GM21723 (cell line): ENCODE data around the gene CACNA2D3.

ENCODE experiments used
- ATAC-seq: cut with Tn5 transposase; IDR thresholded peaks from one replicate; pipeline ENCODE4 v1.9.1; 2021; ENCODE audit warnings: mild to moderate bottlenecking, moderate library complexity; ENCODE audit not compliant: unreplicated experiment

CACNA2D3 gene

GRCh38 chr3:54213907-54214306 lies 91.6 kb downstream of the CACNA2D3 start:
- no peak for ATAC-seq

GRCh38 chr3:54214845-54215244 lies 92.5 kb downstream of the CACNA2D3 start:
- ATAC-seq, result no peak

DNA sequence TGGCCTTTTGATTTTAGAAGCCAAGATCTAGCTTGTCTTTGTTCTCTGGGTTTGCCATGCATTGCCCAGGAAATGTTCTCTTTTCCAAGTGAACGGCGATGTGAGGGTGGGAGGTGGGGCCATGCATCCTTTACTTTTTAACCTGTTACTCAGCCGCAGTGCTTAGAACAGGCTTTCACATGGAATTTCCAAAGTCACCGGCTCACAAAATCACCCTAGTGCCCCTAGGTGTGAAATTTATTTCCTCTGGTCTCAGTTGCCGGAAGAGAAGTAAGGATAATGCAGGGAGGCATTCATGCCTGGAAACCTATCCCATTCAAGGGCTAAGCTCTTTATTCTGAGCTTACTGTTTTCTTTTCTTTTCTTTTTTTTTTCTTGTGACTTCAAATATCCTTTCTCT lies 93.2 kb downstream of the CACNA2D3 start:
- no peak for ATAC-seq

GRCh38 chr3:54217828-54218227 lies 95.5 kb downstream of the CACNA2D3 start:
- no peak for ATAC-seq

DNA sequence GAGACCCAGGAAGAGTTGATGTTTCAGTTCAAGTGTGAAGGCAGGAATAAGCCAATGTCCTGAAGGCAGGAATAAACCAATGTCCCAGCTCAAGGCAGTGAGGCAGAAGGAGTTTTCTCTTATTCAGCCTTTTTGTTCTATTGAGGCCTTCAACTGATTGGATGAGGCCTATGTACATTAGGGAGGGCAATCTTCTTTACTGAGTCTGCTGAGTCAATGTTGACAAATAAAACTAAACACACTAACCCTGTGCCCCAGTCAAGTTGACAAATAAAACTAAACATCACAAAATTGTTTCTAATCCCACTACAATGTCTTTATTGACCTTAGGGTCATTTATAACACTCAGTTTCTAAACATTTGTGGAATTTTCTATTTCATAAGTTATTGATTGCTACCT lies 100.0 kb downstream of the CACNA2D3 start:
- no peak for ATAC-seq

DNA sequence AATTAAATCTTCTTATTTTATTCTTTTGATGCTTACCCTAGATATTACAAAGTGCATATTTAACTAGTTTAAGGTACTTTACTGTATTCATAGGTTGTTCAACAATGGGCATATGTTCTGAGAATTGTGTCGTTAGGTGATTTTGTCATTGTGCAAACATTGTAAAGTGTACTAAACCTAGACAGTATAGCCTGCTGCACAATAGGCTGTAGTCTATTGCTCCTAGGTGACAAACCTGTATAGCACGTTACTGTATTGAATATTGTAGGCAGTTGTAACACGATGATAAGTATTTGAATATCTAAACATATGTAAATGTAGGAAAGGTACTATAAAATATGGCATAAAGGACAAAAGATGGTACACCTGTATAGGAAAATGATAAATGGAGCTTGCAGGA lies 100.7 kb downstream of the CACNA2D3 start:
- ATAC-seq, result no peak

- no peak for ATAC-seq
These were observed 103.6 kb downstream of the CACNA2D3 start for GRCh38 chr3:54225841-54226528.

DNA sequence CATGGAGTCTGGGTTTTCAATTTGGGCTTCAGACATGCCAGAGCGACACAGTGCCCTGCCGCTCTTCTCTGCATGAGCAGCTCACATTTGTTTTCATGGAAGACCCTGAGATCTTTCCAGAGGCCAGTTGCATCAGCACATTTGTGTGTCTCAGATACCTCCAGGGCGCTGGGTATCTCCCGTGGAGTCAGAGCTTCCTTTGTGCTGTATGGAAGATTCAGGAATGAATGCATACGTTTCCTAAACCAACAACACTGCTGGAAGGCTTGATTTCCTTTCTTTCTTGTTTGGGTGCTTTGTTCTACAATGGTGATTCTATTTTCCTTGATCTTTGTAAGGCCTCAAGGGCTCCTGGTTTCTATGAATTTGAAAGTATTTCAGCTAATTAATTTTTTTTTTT lies 106.5 kb downstream of the CACNA2D3 start:
- ATAC-seq, result no peak

- no peak for ATAC-seq
These were observed 110.3 kb downstream of the CACNA2D3 start for GRCh38 chr3:54232618-54233017.

DNA sequence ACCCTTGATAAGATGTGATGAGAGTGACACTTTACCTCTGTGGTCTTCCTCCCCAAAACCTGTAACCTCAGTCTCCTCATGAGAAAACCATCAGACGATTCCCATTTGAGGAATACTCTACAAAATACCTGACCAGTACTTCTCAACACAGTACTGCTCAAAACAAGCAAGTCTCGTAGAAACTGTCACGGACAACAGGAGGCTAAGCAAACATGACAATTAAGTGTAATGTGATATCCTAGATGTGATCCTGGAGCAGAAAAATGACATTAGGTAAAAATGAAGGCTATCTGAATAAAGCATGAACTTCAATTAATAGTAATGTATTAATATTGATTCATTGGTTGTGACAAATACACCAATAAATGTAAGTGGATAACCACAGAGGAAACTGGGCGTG lies 113.6 kb downstream of the CACNA2D3 start:
- ATAC-seq, result no peak

DNA sequence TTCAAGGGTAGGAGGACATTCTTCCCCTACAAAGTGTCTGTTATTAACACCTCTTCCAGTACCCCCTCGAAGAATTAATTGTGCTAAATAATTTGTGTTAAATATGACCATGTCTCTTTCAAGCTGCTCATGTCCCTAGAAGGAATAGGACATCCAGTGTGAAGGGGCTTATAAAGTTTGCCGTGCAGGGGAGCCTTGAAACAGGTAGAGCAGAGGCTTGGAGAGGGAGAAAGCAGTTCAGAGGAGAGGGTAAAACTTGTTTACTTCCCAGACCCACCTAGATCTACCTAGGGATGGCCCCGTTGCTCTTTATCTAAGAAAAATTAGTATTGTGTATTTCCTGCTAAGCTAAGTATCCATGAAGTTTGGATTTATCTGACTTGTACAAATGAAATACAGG lies 114.8 kb downstream of the CACNA2D3 start:
- no peak for ATAC-seq

DNA sequence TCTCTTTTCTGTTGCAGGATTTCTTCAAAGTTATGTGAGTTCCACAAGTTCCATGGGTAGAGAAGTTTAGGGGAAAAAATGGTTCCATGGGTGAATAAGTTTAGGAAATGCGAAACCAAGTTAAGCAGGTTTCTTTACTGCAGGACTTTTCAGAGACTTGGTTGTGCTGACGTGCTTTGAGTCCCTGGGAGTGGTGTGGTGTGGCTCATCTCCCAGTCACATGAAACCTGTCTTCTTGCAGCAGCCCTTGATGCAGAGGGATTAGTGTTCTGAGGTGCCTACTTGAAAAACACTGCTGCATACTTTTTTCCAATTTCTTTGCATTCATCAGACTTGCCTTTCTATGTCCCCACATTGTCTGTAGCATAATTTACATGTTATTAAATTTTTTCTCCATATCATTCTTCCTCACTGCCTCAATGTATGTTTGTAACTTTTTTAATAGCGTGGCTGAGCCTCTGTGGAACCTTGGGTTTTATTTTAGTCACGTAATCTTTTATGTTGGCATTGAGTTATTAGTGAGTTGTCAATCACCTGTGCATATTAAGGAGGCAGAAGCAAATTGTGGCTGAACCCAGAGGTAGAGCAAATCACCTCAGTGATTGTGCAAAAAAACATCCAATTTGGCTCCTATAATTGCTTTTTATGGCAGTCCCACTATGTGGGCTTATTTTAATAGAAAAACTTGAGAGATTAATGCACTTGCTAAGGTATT lies 115.6 kb downstream of the CACNA2D3 start:
- ATAC-seq, result no peak

- no peak for ATAC-seq
These were observed 118.0 kb downstream of the CACNA2D3 start for GRCh38 chr3:54240309-54240708.

GRCh38 chr3:54243056-54243931 lies 120.9 kb downstream of the CACNA2D3 start:
- no peak for ATAC-seq

DNA sequence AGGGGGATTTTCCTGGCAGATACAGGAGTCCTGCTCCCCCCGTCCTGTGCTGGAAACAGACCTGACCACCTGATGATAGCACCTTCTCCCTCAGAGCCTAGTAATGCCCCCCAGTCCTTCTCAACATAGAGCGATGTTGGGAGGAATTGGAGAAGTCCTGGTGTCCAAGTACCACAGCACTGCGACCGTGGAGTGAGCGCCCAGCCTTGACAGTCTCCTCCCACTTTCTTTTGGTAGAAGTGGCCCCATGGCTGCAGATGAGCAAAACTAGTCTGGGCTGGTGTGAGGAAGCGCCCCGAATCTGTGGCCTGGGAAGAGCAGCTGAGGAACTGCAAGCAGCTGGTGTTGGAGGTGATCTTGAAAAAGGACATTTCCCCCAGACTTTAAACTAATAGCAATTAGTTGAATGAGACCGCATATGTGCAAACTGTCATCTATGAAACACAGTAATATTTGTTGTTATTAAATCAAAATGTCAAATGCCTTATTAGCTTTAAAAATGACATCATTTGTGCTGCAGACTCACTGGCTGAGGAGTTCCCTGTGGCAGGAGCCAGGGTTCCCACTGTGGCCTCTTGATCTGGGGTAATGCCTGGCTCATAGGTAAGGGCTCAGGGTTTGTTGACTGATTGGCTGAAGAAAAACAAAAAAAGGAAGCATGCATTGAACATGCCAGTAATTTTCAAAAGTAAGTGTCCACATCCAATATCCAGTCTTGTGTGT lies 121.8 kb downstream of the CACNA2D3 start:
- no peak for ATAC-seq

- no peak for ATAC-seq
These were observed 129.4 kb downstream of the CACNA2D3 start for GRCh38 chr3:54251705-54252104.

DNA sequence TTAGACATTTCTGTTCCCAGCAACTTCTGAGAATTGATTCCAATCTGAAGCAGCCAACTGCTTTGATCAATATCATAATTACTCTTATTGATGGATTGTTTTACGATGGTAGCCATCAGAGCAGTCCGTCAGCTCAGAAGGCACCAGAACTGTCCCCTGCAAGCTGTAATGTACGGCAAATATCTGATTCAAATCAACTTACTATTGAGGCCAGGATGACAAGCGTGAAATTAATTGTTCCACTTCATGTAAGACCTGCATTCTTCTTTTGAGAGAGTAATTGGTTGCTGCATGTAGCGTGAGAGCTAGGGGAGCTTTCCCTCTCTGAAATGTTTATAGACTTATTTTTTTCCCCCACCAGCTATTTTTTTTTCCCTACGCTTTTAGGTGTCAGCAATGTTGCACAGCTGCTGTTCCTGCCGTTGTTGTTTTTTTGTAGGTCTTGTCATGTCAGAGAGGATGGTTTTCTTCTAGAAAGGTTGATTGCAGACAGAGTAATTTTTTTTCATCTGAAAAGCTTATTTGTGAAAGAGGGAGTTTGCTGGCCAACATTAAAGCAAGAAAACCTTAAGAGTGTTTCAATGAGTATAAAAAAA lies 134.9 kb downstream of the CACNA2D3 start:
- ATAC-seq, result no peak

- no peak for ATAC-seq
These were observed 137.3 kb downstream of the CACNA2D3 start for GRCh38 chr3:54259636-54260035.

DNA sequence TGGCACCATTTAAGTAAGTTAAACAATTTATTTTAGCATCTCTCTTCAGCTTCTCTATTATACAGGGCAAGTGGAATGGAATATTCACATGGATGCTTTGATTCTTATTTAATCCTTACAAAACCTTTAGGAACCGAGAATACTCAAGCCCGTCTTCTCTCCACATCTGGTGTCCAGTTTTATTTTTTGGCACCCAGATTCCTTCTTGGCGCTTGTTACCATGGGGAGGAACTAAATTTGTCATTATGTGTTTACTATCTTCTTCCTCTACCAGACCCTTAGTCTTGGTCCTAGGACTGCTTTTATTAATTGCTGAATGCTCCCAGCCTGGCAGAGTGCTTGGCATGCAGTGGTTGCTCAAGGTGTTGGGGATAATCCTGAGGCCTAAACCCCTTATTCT lies 138.8 kb downstream of the CACNA2D3 start:
- ATAC-seq, result no peak

DNA sequence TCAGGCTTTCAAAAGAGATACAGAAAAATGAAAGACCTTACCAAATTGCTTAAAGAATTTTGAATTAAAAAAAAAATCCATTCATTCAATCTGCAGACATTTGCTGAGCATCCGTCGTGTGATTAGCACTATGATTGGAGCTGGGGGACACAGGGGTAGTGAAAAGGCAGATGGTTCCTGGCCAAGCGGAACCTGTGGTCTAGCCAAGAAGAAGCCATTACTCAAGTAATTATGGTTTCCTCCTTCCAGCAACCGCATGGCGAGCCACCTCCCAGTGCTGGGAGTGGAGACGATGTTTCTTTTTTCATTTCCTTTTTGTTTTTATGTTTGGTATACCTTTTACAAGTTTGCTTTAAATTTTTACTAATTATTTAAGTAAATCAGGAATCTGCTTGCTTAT lies 140.2 kb downstream of the CACNA2D3 start:
- ATAC-seq, result no peak

DNA sequence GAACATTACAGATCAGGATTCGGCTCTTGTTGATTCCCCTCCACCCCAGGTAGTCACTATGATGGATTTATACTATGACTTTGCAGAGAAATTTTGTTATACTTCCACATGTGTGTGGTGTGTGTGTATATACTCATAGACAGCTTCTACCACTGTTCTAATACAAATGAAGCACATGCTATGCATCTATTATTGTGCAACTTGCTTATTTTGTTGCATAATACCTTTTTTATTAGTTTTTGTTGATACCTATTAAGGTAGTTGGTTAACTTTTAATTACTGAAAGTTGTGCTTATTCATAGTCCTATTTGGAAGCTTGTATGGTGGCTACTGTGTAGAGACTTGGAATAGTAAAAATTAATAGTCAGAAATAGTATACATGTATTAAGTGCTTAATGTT lies 140.6 kb downstream of the CACNA2D3 start:
- ATAC-seq, result no peak
